ENCODE results near the gene IRF2. TPM values are rescaled to one million over a fixed set of nuclear protein-coding genes. Genes with fewer than 3 reads are reported as not detected.

IRF2 gene
- total RNA-seq, 1 donor from 2014 or later: 47.6 TPM

- intact Hi-C loops (cut with micrococcal nuclease): no loop called here
- no peaks in the 10 kb centered on the region for H3K9me3 Mint-ChIP-seq
- peaks cover 48% of the 10 kb centered on the region for H3K36me3 Mint-ChIP-seq (ENCODE audit: low read depth)
- no peak overlapping the region for H3K4me3 Mint-ChIP-seq (ENCODE audit: low read depth)
- H3K27me3 Mint-ChIP-seq (ENCODE audit: low read depth): no peaks in the 10 kb centered on the region
- H3K27ac Mint-ChIP-seq: no peak overlapping the region
- no peak for DNase-seq (ENCODE audit: low spot score)
- peaks cover 57% of the 10 kb centered on the region for H3K4me1 Mint-ChIP-seq (ENCODE audit: low read depth)
Observed at GRCh38 chr4:184443318-184443717, 31.0 kb downstream of the IRF2 start.

GRCh38 chr4:184442314-184442635 is 32.1 kb downstream of the IRF2 start:
- no peak for DNase-seq (ENCODE audit: low spot score)
- intact Hi-C loops (cut with micrococcal nuclease): no loop called here
- no peaks in the 10 kb centered on the region for H3K27me3 Mint-ChIP-seq (ENCODE audit: low read depth)
- no peaks in the 10 kb centered on the region for H3K9me3 Mint-ChIP-seq
- no peak overlapping the region for H3K27ac Mint-ChIP-seq
- peaks cover 38% of the 10 kb centered on the region for H3K36me3 Mint-ChIP-seq (ENCODE audit: low read depth)
- H3K4me3 Mint-ChIP-seq (ENCODE audit: low read depth): no peak overlapping the region
- H3K4me1 Mint-ChIP-seq (ENCODE audit: low read depth): peaks cover 59% of the 10 kb centered on the region

GRCh38 chr4:184441461-184442313 is 32.7 kb downstream of the IRF2 start:
- no peak for DNase-seq (ENCODE audit: low spot score)
- no peaks in the 10 kb centered on the region for H3K27me3 Mint-ChIP-seq (ENCODE audit: low read depth)
- H3K9me3 Mint-ChIP-seq: no peaks in the 10 kb centered on the region
- H3K27ac Mint-ChIP-seq: no peak overlapping the region
- peaks cover 33% of the 10 kb centered on the region for H3K36me3 Mint-ChIP-seq (ENCODE audit: low read depth)
- H3K4me1 Mint-ChIP-seq (ENCODE audit: low read depth): peaks cover 60% of the 10 kb centered on the region
- no peak overlapping the region for H3K4me3 Mint-ChIP-seq (ENCODE audit: low read depth)
- intact Hi-C loops (cut with micrococcal nuclease): no loop called here

GRCh38 chr4:184440595-184441358 is 33.6 kb downstream of the IRF2 start:
- Mint-ChIP-seq H3K27ac (no peak overlapping the region), H3K36me3 (ENCODE audit: low read depth) (peaks cover 25% of the 10 kb centered on the region), H3K27me3 (ENCODE audit: low read depth) (no peaks in the 10 kb centered on the region), H3K9me3 (no peaks in the 10 kb centered on the region), H3K4me1 (ENCODE audit: low read depth) (peaks cover 52% of the 10 kb centered on the region), H3K4me3 (ENCODE audit: low read depth) (no peak overlapping the region)
- intact Hi-C loops (cut with micrococcal nuclease): no loop called here
- DNase-seq (ENCODE audit: low spot score): no peak

- DNase-seq (ENCODE audit: low spot score): no peak
- intact Hi-C loops (cut with micrococcal nuclease): no loop called here
- no peak overlapping the region for H3K27ac Mint-ChIP-seq
- peaks cover 24% of the 10 kb centered on the region for H3K36me3 Mint-ChIP-seq (ENCODE audit: low read depth)
- H3K4me1 Mint-ChIP-seq (ENCODE audit: low read depth): peaks cover 50% of the 10 kb centered on the region
- no peak overlapping the region for H3K4me3 Mint-ChIP-seq (ENCODE audit: low read depth)
- no peaks in the 10 kb centered on the region for H3K27me3 Mint-ChIP-seq (ENCODE audit: low read depth)
- no peaks in the 10 kb centered on the region for H3K9me3 Mint-ChIP-seq
Observed at GRCh38 chr4:184439856-184440594, 34.3 kb downstream of the IRF2 start.

GRCh38 chr4:184439386-184439785 is 35.0 kb downstream of the IRF2 start:
- H3K4me1 Mint-ChIP-seq (ENCODE audit: low read depth): peaks cover 44% of the 10 kb centered on the region
- peaks cover 18% of the 10 kb centered on the region for H3K36me3 Mint-ChIP-seq (ENCODE audit: low read depth)
- H3K4me3 Mint-ChIP-seq (ENCODE audit: low read depth): no peak overlapping the region
- intact Hi-C loops (cut with micrococcal nuclease): no loop called here
- H3K27me3 Mint-ChIP-seq (ENCODE audit: low read depth): no peaks in the 10 kb centered on the region
- no peaks in the 10 kb centered on the region for H3K9me3 Mint-ChIP-seq
- no peak overlapping the region for H3K27ac Mint-ChIP-seq
- no peak for DNase-seq (ENCODE audit: low spot score)

- no peak for DNase-seq (ENCODE audit: low spot score)
- peaks cover 10% of the 10 kb centered on the region for H3K36me3 Mint-ChIP-seq (ENCODE audit: low read depth)
- no peak overlapping the region for H3K27ac Mint-ChIP-seq
- intact Hi-C loops (cut with micrococcal nuclease): no loop called here
- peaks cover 40% of the 10 kb centered on the region for H3K4me1 Mint-ChIP-seq (ENCODE audit: low read depth)
- H3K27me3 Mint-ChIP-seq (ENCODE audit: low read depth): no peaks in the 10 kb centered on the region
- no peak overlapping the region for H3K4me3 Mint-ChIP-seq (ENCODE audit: low read depth)
- H3K9me3 Mint-ChIP-seq: no peaks in the 10 kb centered on the region
Observed at GRCh38 chr4:184438375-184438774, 36.0 kb downstream of the IRF2 start.

- Mint-ChIP-seq H3K9me3 (no peaks in the 10 kb centered on the region), H3K4me1 (ENCODE audit: low read depth) (peaks cover 36% of the 10 kb centered on the region), H3K27ac (no peak overlapping the region), H3K36me3 (ENCODE audit: low read depth) (peaks cover 7% of the 10 kb centered on the region), H3K4me3 (ENCODE audit: low read depth) (no peak overlapping the region), H3K27me3 (ENCODE audit: low read depth) (no peaks in the 10 kb centered on the region)
- DNase-seq (ENCODE audit: low spot score): no peak
- intact Hi-C loops (cut with micrococcal nuclease): no loop called here
Observed at GRCh38 chr4:184437565-184438265, 36.6 kb downstream of the IRF2 start.

GRCh38 chr4:184434501-184435066 is 39.8 kb downstream of the IRF2 start:
- Mint-ChIP-seq H3K36me3 (ENCODE audit: low read depth) (peaks cover 22% of the 10 kb centered on the region), H3K4me3 (ENCODE audit: low read depth) (no peak overlapping the region), H3K27ac (no peak overlapping the region), H3K4me1 (ENCODE audit: low read depth) (peaks cover 39% of the 10 kb centered on the region), H3K27me3 (ENCODE audit: low read depth) (no peaks in the 10 kb centered on the region), H3K9me3 (no peaks in the 10 kb centered on the region)
- intact Hi-C loops (cut with micrococcal nuclease): no loop called here
- DNase-seq (ENCODE audit: low spot score): no peak

- intact Hi-C loops (cut with micrococcal nuclease): no loop called here
- Mint-ChIP-seq H3K4me3 (ENCODE audit: low read depth) (no peak overlapping the region), H3K36me3 (ENCODE audit: low read depth) (peaks cover 23% of the 10 kb centered on the region), H3K27ac (no peak overlapping the region), H3K4me1 (ENCODE audit: low read depth) (peaks cover 40% of the 10 kb centered on the region), H3K27me3 (ENCODE audit: low read depth) (no peaks in the 10 kb centered on the region), H3K9me3 (no peaks in the 10 kb centered on the region)
- no peak for DNase-seq (ENCODE audit: low spot score)
Observed at GRCh38 chr4:184434021-184434420, 40.3 kb downstream of the IRF2 start.

GRCh38 chr4:184433258-184433892 is 41.0 kb downstream of the IRF2 start:
- intact Hi-C loops (cut with micrococcal nuclease): no loop called here
- no peak overlapping the region for H3K27ac Mint-ChIP-seq
- H3K9me3 Mint-ChIP-seq: no peaks in the 10 kb centered on the region

More at GRCh38 chr4:184433258-184433892, 41.0 kb downstream of the IRF2 start:
- Mint-ChIP-seq H3K4me3 (ENCODE audit: low read depth) (no peak overlapping the region), H3K4me1 (ENCODE audit: low read depth) (peaks cover 38% of the 10 kb centered on the region), H3K36me3 (ENCODE audit: low read depth) (peaks cover 20% of the 10 kb centered on the region), H3K27me3 (ENCODE audit: low read depth) (no peaks in the 10 kb centered on the region)
- DNase-seq (ENCODE audit: low spot score): no peak

Data from activated T-helper 2 cell treated with anti-CD3 and anti-CD28 coated beads, Interferon-gamma antibody, Interleukin-2, Interleukin-4, amounts not matched to agents 10 μg/mL and 5 μg/mL and 100 μg/mL, durations not matched to agents 14 hours and 24 hours and 36 hours (primary cell).